Activated CD8-positive, alpha-beta memory T cell treated with anti-CD3 and anti-CD28 coated beads for 24 hours (primary cell): Measurements from ENCODE around the gene ZNF282.
"Not testable (repeated sequence)": the region's sequence is repeated elsewhere in the genome, so short reads cannot be mapped to it uniquely, and the experiment has no call there.

Experiments used
- DNase-seq: peaks from one replicate; pipeline ENCODE4 v3.0.0-alpha.2; 2020

Gene ZNF282

GRCh38 chr7:149261316-149261828 lies 66.0 kb downstream of the ZNF282 start:
- no peak for DNase-seq

GRCh38 chr7:149261829-149262617 lies 66.7 kb downstream of the ZNF282 start, which contains the start of gene ZNF783:
Gene ZNF783, plus strand, starts transcription at chr7:149262196. Its CDS starts 138 bp downstream, at chr7:149262334.
- DNase-seq: peak; percentile 93

GRCh38 chr7:149266451-149266850 lies 71.1 kb downstream of the ZNF282 start:
- no peak for DNase-seq

- peak; percentile 42 for DNase-seq
Measured at GRCh38 chr7:149267733-149268132, 72.4 kb downstream of the ZNF282 start.

- not testable (repeated sequence) for DNase-seq
Measured at GRCh38 chr7:149274424-149274823, 79.1 kb downstream of the ZNF282 start.
